Measurements from ENCODE around the gene CCDC92B. TPM values are rescaled to one million over a fixed set of nuclear protein-coding genes. Genes with fewer than 3 reads are reported as not detected.

The CCDC92B gene
- total RNA-seq, 2 donors from 2014 or later = 0.14 TPM; not detected in 1

- Histone ChIP-seq H3K27ac (no peak overlapping the region), H3K4me3 (no peak overlapping the region), H3K36me3 (peaks cover 18% of the 10 kb centered on the region), H3K27me3 (replicated peaks; ENCODE audit: insufficient read depth) (no peaks in the 10 kb centered on the region), H3K9me3 (no peaks in the 10 kb centered on the region), H3K4me1 (ENCODE audit: control insufficient read depth in 1 of 2, low read depth in 2 of 2) (peaks cover 34 to 40% of the 10 kb centered on the region in 2 donors)
- no peak for TF ChIP-seq CTCF (IDR thresholded peaks at IDR 0.05)
- ATAC-seq (ENCODE audit: insufficient number of reproducible peaks, low FRiP score, low read depth) = no peak
- DNase-seq (ENCODE audit: low spot score) = no peak
Observed at GRCh38 chr17:2705888-2706795, 43.3 kb downstream of the CCDC92B start.

GRCh38 chr17:2705263-2705662, 44.2 kb downstream of the CCDC92B start:
- ATAC-seq (ENCODE audit: insufficient number of reproducible peaks, low FRiP score, low read depth) (no peak), DNase-seq (ENCODE audit: low spot score) (no peak)
- Histone ChIP-seq H3K9me3 (no peaks in the 10 kb centered on the region), H3K36me3 (peaks cover 27% of the 10 kb centered on the region), H3K4me3 (no peak overlapping the region), H3K27ac (no peak overlapping the region), H3K4me1 (ENCODE audit: control insufficient read depth in 1 of 2, low read depth in 2 of 2) (peaks cover 31 to 33% of the 10 kb centered on the region in 2 donors), H3K27me3 (replicated peaks; ENCODE audit: insufficient read depth) (no peaks in the 10 kb centered on the region)
- TF ChIP-seq CTCF (IDR thresholded peaks at IDR 0.05) = no peak

- no peak overlapping the region for H3K4me3 ChIP-seq
- DNase-seq (ENCODE audit: low spot score) (no peak), ATAC-seq (ENCODE audit: insufficient number of reproducible peaks, low FRiP score, low read depth) (no peak)
- H3K27ac ChIP-seq = no peak overlapping the region
- no peak for TF ChIP-seq CTCF (IDR thresholded peaks at IDR 0.05)
- no peaks in the 10 kb centered on the region for H3K27me3 ChIP-seq (replicated peaks; ENCODE audit: insufficient read depth)
- peaks cover 31% of the 10 kb centered on the region for H3K36me3 ChIP-seq
- H3K4me1 ChIP-seq (ENCODE audit: control insufficient read depth in 1 of 2, low read depth in 2 of 2) = peaks cover 27 to 29% of the 10 kb centered on the region in 2 donors
- no peaks in the 10 kb centered on the region for H3K9me3 ChIP-seq
Observed at GRCh38 chr17:2704890-2705248, 44.6 kb downstream of the CCDC92B start.

- H3K9me3 ChIP-seq = no peaks in the 10 kb centered on the region
- TF ChIP-seq CTCF (IDR thresholded peaks at IDR 0.05) = no peak
- no peak overlapping the region for H3K4me3 ChIP-seq
- no peak overlapping the region for H3K27ac ChIP-seq
- peaks cover 21 to 23% of the 10 kb centered on the region in 2 donors for H3K4me1 ChIP-seq (ENCODE audit: control insufficient read depth in 1 of 2, low read depth in 2 of 2)
- DNase-seq (ENCODE audit: low spot score) = no peak
- ATAC-seq (ENCODE audit: insufficient number of reproducible peaks, low FRiP score, low read depth) = no peak
- peaks cover 31% of the 10 kb centered on the region for H3K36me3 ChIP-seq
- no peaks in the 10 kb centered on the region for H3K27me3 ChIP-seq (replicated peaks; ENCODE audit: insufficient read depth)
Observed at GRCh38 chr17:2704031-2704889, 45.2 kb downstream of the CCDC92B start.

- TF ChIP-seq CTCF (IDR thresholded peaks at IDR 0.05) = no peak
- Histone ChIP-seq H3K27me3 (replicated peaks; ENCODE audit: insufficient read depth) (no peaks in the 10 kb centered on the region), H3K36me3 (peaks cover 31% of the 10 kb centered on the region), H3K4me1 (ENCODE audit: control insufficient read depth in 1 of 2, low read depth in 2 of 2) (peaks cover 14 to 16% of the 10 kb centered on the region in 2 donors), H3K9me3 (no peaks in the 10 kb centered on the region), H3K4me3 (no peak overlapping the region), H3K27ac (no peak overlapping the region)
- no peak for ATAC-seq (ENCODE audit: insufficient number of reproducible peaks, low FRiP score, low read depth)
- no peak for DNase-seq (ENCODE audit: low spot score)
Observed at GRCh38 chr17:2703606-2704005, 45.8 kb downstream of the CCDC92B start.
